LNCaP clone FGC (cell line): Measurements from ENCODE around the gene NEDD4L.

Experiments used
- DNase-seq: peaks from one replicate; pipeline ENCODE4 v3.0.0-alpha.2; 2011; ENCODE audit warnings: low read depth
- H3K4me3 ChIP-seq: 2 replicates; pipeline ENCODE4 v1.5.1; 2011; ENCODE audit warnings: mild to moderate bottlenecking, low read depth, low read length, control low read depth
- TF ChIP-seq, protein P1 (sequence below): IDR thresholded peaks from 2 replicates; pipeline ENCODE4 v1.5.1; 2012; ENCODE audit warnings: mild to moderate bottlenecking; ENCODE audit not compliant: control insufficient read depth, insufficient read depth; ENCODE audit errors: extremely low read depth

NEDD4L gene

DNA sequence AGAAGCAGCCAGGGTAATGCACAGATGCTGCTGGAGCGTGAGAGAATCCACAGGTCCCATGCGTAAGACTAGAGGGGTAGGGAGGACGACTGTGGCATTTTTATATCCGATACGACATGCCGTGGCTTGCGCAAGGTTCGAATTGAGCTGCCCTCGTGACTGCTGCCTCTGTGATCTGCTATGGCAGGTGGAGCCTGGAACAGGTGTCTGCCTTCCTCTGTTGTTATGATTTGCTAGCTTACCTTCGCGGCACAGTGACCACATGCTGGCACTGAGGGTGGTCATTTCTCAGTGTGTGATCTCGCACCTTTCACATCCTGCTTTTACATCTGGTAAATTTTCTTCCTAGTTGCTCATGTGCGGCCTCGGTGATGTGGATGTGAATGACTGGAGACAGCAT, 344.7 kb downstream of the NEDD4L start:
- no peak for DNase-seq
- H3K4me3 ChIP-seq = no peak overlapping the region
- TF ChIP-seq, protein P1, sequence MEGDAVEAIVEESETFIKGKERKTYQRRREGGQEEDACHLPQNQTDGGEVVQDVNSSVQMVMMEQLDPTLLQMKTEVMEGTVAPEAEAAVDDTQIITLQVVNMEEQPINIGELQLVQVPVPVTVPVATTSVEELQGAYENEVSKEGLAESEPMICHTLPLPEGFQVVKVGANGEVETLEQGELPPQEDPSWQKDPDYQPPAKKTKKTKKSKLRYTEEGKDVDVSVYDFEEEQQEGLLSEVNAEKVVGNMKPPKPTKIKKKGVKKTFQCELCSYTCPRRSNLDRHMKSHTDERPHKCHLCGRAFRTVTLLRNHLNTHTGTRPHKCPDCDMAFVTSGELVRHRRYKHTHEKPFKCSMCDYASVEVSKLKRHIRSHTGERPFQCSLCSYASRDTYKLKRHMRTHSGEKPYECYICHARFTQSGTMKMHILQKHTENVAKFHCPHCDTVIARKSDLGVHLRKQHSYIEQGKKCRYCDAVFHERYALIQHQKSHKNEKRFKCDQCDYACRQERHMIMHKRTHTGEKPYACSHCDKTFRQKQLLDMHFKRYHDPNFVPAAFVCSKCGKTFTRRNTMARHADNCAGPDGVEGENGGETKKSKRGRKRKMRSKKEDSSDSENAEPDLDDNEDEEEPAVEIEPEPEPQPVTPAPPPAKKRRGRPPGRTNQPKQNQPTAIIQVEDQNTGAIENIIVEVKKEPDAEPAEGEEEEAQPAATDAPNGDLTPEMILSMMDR = no peak

DNA sequence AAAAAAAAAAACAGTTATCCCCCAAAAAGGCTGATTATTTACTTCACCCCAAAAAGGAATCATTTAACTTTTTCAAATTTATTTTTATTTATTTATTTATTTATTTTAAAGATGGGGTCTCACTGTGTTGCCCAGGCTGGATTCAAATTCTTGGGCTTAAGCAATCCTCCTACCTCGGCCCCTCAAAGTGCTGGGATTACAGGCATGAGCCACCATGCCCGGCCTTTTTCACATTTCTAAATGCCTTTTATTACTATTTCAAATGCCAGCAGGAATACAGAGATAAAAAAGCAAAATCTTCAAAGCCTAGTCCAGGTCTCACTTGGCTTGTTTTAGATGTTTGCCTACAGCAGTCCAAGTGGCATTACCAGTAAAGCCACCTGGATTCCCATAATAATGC, 345.7 kb downstream of the NEDD4L start:
- no peak for DNase-seq
- no peak overlapping the region for H3K4me3 ChIP-seq
- TF ChIP-seq, protein P1 = no peak

DNA sequence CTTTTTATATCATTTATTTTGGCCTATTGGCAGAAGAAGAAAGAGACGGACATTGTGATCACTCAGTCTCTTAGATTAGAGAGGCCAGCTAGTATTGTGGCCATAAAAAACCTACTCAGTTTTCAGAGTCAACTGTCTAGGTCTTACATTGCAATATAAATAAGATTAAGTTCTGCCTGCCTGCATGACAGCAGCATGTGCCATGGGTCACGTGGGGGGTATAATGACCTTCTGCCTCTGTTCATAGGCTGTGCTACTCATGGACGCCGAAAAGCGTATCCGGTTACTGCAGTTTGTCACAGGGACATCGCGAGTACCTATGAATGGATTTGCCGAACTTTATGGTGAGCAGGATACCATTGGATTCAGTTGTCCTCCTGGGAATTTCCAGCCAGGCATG, 346.4 kb downstream of the NEDD4L start:
- DNase-seq = no peak
- H3K4me3 ChIP-seq = no peak overlapping the region
- TF ChIP-seq, protein P1 = no peak

DNA sequence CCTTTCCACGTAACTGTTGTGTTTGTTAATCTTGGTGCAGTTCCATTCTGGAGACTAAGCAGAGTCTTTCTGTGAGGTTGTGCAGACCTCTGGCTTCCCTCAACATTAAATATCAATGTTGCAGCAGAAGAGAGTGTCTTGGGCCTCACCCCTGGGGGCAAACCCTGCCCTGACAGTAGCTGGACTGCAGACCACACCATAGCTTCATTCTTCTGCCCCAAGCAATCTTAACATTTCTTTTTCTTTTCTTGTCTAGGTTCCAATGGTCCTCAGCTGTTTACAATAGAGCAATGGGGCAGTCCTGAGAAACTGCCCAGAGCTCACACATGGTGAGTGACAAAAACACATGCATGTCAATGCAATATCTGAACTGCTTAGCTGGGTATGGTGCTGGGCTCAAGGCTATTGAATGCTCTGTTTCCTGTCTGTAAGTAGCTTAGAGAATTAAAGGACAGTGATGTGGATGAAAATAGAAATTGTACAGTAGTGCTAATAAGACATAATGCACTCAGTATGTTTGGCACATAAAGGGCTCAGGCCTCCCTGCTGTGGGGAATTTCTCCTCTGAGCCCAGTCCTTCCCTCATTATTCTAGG, 347.3 kb downstream of the NEDD4L start:
- TF ChIP-seq, protein P1 = no peak
- no peak for DNase-seq
- no peak overlapping the region for H3K4me3 ChIP-seq

DNA sequence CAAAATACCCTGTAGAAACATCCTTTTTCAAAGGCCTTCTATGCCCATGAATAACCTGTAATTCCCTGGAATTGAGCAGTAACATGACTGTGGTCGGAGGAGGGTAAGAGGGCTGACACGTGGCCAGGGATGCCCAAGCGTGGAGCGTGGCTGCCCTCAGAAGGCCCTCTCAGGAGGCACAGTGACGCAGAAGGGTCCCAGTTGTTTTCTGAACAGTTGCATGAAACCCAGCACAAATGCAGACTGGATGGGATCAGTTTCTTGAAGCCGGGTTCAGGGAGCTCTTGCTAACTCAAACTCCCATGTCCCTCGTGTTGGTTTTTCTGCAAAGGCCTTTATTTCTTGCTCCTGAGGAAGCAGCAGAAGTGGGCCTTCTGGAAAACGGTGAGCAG, 347.9 kb downstream of the NEDD4L start:
- H3K4me3 ChIP-seq = no peak overlapping the region
- TF ChIP-seq, protein P1 = no peak
- no peak for DNase-seq

DNA sequence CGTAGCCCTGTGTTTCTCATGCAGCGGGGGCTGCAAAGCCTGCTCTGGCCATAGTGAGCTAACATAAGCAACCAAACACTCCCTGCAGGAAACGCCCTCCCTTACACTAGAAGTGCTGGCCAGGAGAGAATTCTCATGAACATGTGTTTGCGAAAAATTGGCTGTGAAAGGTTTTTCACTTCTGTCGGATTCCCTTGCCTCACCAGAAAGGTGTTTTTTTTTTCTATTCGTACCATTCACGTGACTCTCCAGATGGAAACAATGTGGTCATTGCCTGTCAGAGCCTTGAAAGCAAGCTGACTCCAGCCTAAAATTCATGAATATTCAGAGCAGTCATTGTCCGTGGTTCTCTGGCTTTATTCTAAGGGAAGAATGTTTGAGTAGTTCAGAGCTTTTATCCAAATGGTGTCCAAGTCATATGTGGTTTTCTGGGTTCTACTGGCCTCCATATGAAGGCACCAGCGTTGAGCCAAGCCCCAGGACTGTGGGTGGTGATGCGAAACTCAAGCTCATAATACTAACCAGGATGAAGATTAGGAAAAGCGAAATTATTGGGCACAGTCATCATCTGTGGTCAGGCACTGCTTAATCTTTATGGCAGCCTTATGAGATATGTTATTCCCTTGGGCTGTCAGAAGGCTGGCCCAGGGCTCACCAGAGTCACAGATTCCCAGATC, 348.4 kb downstream of the NEDD4L start:
- H3K4me3 ChIP-seq = no peak overlapping the region
- TF ChIP-seq, protein P1 = no peak
- DNase-seq = no peak

DNA sequence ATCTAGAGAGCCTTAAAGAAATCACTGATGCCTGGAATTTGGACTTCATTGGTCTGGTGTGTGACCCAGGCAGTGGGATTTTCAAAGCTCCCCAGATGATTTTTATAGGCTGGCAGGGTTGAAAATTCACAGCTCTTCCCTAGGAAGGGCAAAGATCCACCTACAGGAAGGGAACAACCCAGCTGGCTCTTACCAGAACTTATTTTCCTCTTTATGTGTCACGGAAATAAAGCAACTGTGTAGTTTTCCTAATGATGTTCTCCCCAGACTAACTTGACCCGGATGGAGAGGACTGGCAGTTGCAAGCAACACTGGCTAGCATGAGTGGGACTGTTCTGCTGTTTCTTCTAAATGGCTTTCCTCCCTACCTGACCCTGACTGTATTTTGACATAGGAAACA, 349.3 kb downstream of the NEDD4L start:
- TF ChIP-seq, protein P1 = no peak
- DNase-seq = no peak

More for the DNA sequence above, 349.3 kb downstream of the NEDD4L start:
- no peak overlapping the region for H3K4me3 ChIP-seq
